SK-N-SH (cell line): ENCODE data around the gene ARHGEF7. TPM values are rescaled to one million over a fixed set of nuclear protein-coding genes. Genes with fewer than 3 reads are reported as not detected.

Experiments used
- CTCF ChIA-PET: fragments of 300-600, 350-600 bp; formaldehyde crosslinking; extraction: SDS; loops from one replicate; lab custom pipeline; 2021; lab: Yijun Ruan, JAX
- POLR2A ChIA-PET: fragments of 350-600 bp; sonication (Branson Sonifier 250); formaldehyde crosslinking; extraction: SDS; loops from one replicate; lab custom pipeline; 2020; ENCODE audit warnings: antibody characterized with exemption, inconsistent platforms; lab: Yijun Ruan, JAX
- DNase-seq: peaks from one replicate; pipeline ENCODE4 v3.0.0; 2012
- H2AFZ ChIP-seq: fragments of 200-600 bp; sonication (generic); 2 replicates; pipeline ENCODE4 v1.8.1; 2016; ENCODE audit warnings: antibody characterized with exemption, mild to moderate bottlenecking, low read depth
- H3F3A ChIP-seq: fragments of 200-600 bp; sonication (generic); replicated peaks from 2 replicates; pipeline ENCODE3; 2016; ENCODE audit warnings: antibody characterized with exemption, mild to moderate bottlenecking; ENCODE audit not compliant: insufficient read depth
- H3K27ac ChIP-seq, 2 experiments: fragments of 200-500 bp in 1 of 2; fragments of 200-600 bp in 1 of 2; sonication (Bioruptor generic) in 1 of 2; sonication (generic), shearing (Covaris generic) in 1 of 2; 2 replicates each; pipeline versions ENCODE4 v1.5.1 to v1.6.1; 2014 to 2016; ENCODE audit warnings: low read depth in 2 of 2, inconsistent platforms in 1 of 2, low read length in 1 of 2, mild to moderate bottlenecking in 1 of 2, mixed read lengths in 1 of 2
- H3K27me3 ChIP-seq: fragments of 200-600 bp; sonication (generic), shearing (Covaris generic); 2 replicates; pipeline ENCODE4 v1.6.1; 2016; ENCODE audit warnings: mixed run types; ENCODE audit not compliant: insufficient read depth
- H3K36me3 ChIP-seq, 2 experiments: fragments of 200-500 bp in 1 of 2; fragments of 200-600 bp in 1 of 2; sonication (Bioruptor generic) in 1 of 2; sonication (generic) in 1 of 2; replicated peaks in 1 of 2; 2 replicates each; pipeline versions ENCODE3 to v1.5.1; 2014 to 2016; ENCODE audit warnings: low read length in 1 of 2, mild to moderate bottlenecking in 1 of 2; ENCODE audit not compliant: insufficient read depth in 2 of 2, control insufficient read depth in 1 of 2
- H3K4me1 ChIP-seq, 2 experiments: fragments of 200-500 bp in 1 of 2; fragments of 200-600 bp in 1 of 2; sonication (Bioruptor generic) in 1 of 2; sonication (generic), shearing (Covaris generic) in 1 of 2; 2 replicates each; pipeline versions ENCODE4 v1.5.1 to v1.6.1; 2014 to 2016; ENCODE audit warnings: low read depth in 1 of 2, low read length in 1 of 2, mixed run types in 1 of 2; ENCODE audit not compliant: insufficient read depth in 2 of 2, control insufficient read depth in 1 of 2
- H3K4me2 ChIP-seq: fragments of 200-600 bp; sonication (generic), shearing (Covaris generic); 2 replicates; pipeline ENCODE4 v1.6.1; 2017; ENCODE audit warnings: mixed run types
- H3K4me3 ChIP-seq, 2 experiments: fragments of 200-500 bp in 1 of 2; fragments of 200-600 bp in 1 of 2; sonication (Bioruptor generic) in 1 of 2; sonication (generic), shearing (Covaris generic) in 1 of 2; 2 replicates each; pipeline versions ENCODE4 v1.5.1 to v1.8.1; 2014 to 2016; ENCODE audit warnings: low read depth in 2 of 2, inconsistent platforms in 1 of 2, low read length in 1 of 2, mild to moderate bottlenecking in 1 of 2, mixed read lengths in 1 of 2, moderate library complexity in 1 of 2
- H3K79me2 ChIP-seq: fragments of 200-600 bp; sonication (generic); 2 replicates; pipeline ENCODE4 v1.8.1; 2017; ENCODE audit warnings: mild to moderate bottlenecking; ENCODE audit not compliant: insufficient read depth
- H3K9ac ChIP-seq: fragments of 200-600 bp; sonication (generic); 2 replicates; pipeline ENCODE4 v1.6.1; 2017; ENCODE audit warnings: mixed run types
- H3K9me2 ChIP-seq: fragments of 200-600 bp; sonication (generic); 2 replicates; pipeline ENCODE4 v1.6.1; 2017; ENCODE audit warnings: mixed run types
- H3K9me3 ChIP-seq: fragments of 200-600 bp; sonication (generic); 2 replicates; pipeline ENCODE4 v1.6.1; 2017; ENCODE audit warnings: mixed run types, mild to moderate bottlenecking, moderate library complexity
- H4K20me1 ChIP-seq: fragments of 200-600 bp; sonication (generic); 2 replicates; pipeline ENCODE4 v1.6.1; 2017; ENCODE audit warnings: mild to moderate bottlenecking, mixed run types; ENCODE audit not compliant: insufficient read depth
- FOSL2 ChIP-seq: IDR thresholded peaks from 2 replicates; pipeline ENCODE4 v1.4.0; 2012; ENCODE audit warnings: low read depth, mild to moderate bottlenecking, moderate library complexity, borderline replicate concordance
- NFIC ChIP-seq: IDR thresholded peaks from 2 replicates; pipeline ENCODE4 v1.4.0; 2012; ENCODE audit warnings: borderline replicate concordance
- POLR2AphosphoS5 ChIP-seq: IDR thresholded peaks from 2 replicates; pipeline ENCODE4 v1.6.1; 2012; ENCODE audit warnings: low read depth, low read length
- RCOR1 ChIP-seq: fragments of 150-350 bp; IDR thresholded peaks from 2 replicates; pipeline ENCODE4 v1.6.1; 2017; ENCODE audit warnings: antibody characterized with exemption, low read length
- RFX5 ChIP-seq: IDR thresholded peaks from 2 replicates; pipeline ENCODE4 v1.6.1; 2012; ENCODE audit warnings: mild to moderate bottlenecking, improper control_type of control experiment, low read length
- SMC3 ChIP-seq: IDR thresholded peaks from 2 replicates; pipeline ENCODE4 v1.6.1; 2012; ENCODE audit warnings: low read depth, low read length, improper control_type of control experiment
- TAF1 ChIP-seq: IDR thresholded peaks from 2 replicates; pipeline ENCODE4 v1.6.1; 2012; ENCODE audit warnings: low read depth, mild to moderate bottlenecking, low read length, moderate library complexity, borderline replicate concordance
- TCF12 ChIP-seq: IDR thresholded peaks from 2 replicates; pipeline ENCODE4 v1.4.0; 2012
- YY1 ChIP-seq: IDR thresholded peaks from 2 replicates; pipeline ENCODE4 v1.4.0; 2012; ENCODE audit warnings: low read depth, mild to moderate bottlenecking
- polyA plus RNA-seq, 3 experiments: library from polyadenylated mRNA; depleted of rRNA; stranded (reverse); fragments of >200 nt; gene quantifications; 2 replicates each; pipeline ENCODE4 v1.2.3, GENCODE V29; 2012
- TF ChIP-seq, protein P1 (sequence below): IDR thresholded peaks from 2 replicates; pipeline ENCODE4 v1.4.0; 2012; ENCODE audit warnings: low read depth, borderline replicate concordance
- TF ChIP-seq, protein P2 (sequence below): fragments of 200-600 bp; sonication (generic); IDR thresholded peaks from 2 replicates; pipeline ENCODE4 v1.6.1; 2017; ENCODE audit warnings: antibody characterized with exemption, mild to moderate bottlenecking, moderate library complexity
- TF ChIP-seq, protein P3 (sequence below): fragments of 150-350 bp; IDR thresholded peaks from 2 replicates; pipeline ENCODE4 v1.6.1; 2017; ENCODE audit warnings: antibody characterized with exemption, low read length, low read depth, borderline replicate concordance
- TF ChIP-seq, protein P4 (sequence below): IDR thresholded peaks from 2 replicates; pipeline ENCODE4; 2012

ARHGEF7 gene
- polyA plus RNA-seq, 1 of the 3 experiments (the other 2 are of a cell fraction): 21.6 TPM

DNA sequence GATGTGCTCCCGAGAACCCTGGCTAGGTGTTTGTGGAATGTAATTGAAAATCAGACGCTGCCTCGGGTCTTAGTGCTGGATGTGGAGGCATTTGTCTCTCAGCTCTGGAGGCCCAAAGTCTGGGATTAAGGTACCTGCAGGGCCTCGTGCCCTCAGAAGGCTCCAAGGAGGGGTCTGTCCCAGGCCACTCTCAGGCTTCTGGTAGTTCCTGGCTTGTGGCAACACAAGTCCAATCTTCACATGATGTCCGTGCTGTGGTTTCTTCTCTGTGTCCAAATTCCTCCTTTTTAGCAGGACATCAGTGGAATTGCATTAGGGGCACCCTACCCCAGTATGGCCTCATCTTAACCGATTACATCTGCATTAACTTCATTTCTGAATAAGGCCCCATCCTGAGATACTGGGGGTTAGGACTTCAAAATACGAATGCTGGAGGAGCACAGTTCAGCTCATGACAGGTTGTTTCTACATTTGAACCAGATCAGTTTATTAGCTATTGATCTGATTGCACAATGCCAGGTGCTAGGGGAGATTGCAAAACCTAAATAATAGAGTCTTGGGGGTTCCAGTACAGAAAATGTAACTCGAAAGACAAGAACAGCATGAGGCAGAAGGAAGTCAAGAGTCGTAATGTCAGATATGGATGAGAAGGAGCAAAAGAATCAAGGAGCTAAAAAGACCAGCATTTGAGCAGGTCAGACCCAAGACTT is 3.9 kb downstream of the ARHGEF7 start (continued):
- TF ChIP-seq, protein P1, sequence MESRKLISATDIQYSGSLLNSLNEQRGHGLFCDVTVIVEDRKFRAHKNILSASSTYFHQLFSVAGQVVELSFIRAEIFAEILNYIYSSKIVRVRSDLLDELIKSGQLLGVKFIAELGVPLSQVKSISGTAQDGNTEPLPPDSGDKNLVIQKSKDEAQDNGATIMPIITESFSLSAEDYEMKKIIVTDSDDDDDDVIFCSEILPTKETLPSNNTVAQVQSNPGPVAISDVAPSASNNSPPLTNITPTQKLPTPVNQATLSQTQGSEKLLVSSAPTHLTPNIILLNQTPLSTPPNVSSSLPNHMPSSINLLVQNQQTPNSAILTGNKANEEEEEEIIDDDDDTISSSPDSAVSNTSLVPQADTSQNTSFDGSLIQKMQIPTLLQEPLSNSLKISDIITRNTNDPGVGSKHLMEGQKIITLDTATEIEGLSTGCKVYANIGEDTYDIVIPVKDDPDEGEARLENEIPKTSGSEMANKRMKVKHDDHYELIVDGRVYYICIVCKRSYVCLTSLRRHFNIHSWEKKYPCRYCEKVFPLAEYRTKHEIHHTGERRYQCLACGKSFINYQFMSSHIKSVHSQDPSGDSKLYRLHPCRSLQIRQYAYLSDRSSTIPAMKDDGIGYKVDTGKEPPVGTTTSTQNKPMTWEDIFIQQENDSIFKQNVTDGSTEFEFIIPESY: no peak
- no peak for TF ChIP-seq TAF1
- no peak for TF ChIP-seq FOSL2

DNA sequence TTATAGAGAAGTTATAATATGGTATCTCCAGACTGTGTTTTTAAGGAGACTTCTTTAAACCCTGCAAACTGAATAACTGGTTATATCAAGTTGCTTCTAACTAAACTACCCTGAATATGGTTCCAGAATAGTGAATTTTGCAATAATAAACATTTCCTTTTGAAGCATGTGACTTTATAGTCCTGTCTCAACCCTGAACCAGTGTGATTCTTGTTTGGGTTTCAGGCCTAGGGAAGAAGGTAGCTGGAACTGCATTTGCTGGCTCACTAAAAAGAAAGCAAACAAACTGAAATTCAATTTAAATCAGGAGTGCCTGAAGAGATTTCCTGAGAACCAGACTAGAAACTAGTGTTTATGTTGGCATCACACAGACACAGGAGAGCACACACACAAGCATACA is 4.9 kb downstream of the ARHGEF7 start:
- no peaks in the 10 kb centered on the region for H3K9me2 ChIP-seq
- no peaks in the 10 kb centered on the region for H3K36me3 ChIP-seq
- H2AFZ ChIP-seq: no peak overlapping the region
- no peaks in the 10 kb centered on the region for H3K79me2 ChIP-seq
- no peak overlapping the region for H3K27ac ChIP-seq
- CTCF ChIA-PET: no interaction called here
- no peaks in the 10 kb centered on the region for H3K9me3 ChIP-seq
- H3F3A ChIP-seq: no peaks in the 10 kb centered on the region
- TF ChIP-seq RCOR1 (no peak), TAF1 (no peak), TCF12 (no peak), YY1 (no peak), POLR2AphosphoS5 (no peak), NFIC (no peak), RFX5 (no peak), SMC3 (no peak)
- TF ChIP-seq, protein P2, sequence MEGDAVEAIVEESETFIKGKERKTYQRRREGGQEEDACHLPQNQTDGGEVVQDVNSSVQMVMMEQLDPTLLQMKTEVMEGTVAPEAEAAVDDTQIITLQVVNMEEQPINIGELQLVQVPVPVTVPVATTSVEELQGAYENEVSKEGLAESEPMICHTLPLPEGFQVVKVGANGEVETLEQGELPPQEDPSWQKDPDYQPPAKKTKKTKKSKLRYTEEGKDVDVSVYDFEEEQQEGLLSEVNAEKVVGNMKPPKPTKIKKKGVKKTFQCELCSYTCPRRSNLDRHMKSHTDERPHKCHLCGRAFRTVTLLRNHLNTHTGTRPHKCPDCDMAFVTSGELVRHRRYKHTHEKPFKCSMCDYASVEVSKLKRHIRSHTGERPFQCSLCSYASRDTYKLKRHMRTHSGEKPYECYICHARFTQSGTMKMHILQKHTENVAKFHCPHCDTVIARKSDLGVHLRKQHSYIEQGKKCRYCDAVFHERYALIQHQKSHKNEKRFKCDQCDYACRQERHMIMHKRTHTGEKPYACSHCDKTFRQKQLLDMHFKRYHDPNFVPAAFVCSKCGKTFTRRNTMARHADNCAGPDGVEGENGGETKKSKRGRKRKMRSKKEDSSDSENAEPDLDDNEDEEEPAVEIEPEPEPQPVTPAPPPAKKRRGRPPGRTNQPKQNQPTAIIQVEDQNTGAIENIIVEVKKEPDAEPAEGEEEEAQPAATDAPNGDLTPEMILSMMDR: no peak
- TF ChIP-seq, protein P3, sequence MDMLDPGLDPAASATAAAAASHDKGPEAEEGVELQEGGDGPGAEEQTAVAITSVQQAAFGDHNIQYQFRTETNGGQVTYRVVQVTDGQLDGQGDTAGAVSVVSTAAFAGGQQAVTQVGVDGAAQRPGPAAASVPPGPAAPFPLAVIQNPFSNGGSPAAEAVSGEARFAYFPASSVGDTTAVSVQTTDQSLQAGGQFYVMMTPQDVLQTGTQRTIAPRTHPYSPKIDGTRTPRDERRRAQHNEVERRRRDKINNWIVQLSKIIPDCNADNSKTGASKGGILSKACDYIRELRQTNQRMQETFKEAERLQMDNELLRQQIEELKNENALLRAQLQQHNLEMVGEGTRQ: no peak
- TF ChIP-seq, protein P4, sequence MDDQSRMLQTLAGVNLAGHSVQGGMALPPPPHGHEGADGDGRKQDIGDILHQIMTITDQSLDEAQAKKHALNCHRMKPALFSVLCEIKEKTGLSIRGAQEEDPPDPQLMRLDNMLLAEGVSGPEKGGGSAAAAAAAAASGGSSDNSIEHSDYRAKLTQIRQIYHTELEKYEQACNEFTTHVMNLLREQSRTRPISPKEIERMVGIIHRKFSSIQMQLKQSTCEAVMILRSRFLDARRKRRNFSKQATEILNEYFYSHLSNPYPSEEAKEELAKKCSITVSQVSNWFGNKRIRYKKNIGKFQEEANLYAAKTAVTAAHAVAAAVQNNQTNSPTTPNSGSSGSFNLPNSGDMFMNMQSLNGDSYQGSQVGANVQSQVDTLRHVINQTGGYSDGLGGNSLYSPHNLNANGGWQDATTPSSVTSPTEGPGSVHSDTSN: no peak
- TF ChIP-seq, protein P1: no peak
- TF ChIP-seq, all 33 proteins: peak for 0
- Histone ChIP-seq H3K4me1 (peaks cover 0 to 36% of the 10 kb centered on the region in 2 experiments; a peak in 2 of 4 replicates), H3K27me3 (peaks cover 31% of the 10 kb centered on the region; the same call in 1 of the 2 replicates), H4K20me1 (no peaks in the 10 kb centered on the region), H3K4me3 (no peak overlapping the region), H3K4me2 (no peak overlapping the region), H3K9ac (no peak overlapping the region)
- POLR2A ChIA-PET: no interaction called here
- no peak for DNase-seq
